Loucy (cell line): ENCODE measurements around the gene GUSB.
"Not testable (repeated sequence)": the region's sequence is repeated elsewhere in the genome, so short reads cannot be mapped to it uniquely, and the experiment has no call there.

Experiments
- EZH2phosphoT487 ChIP-seq: fragments of 200-600 bp; IDR thresholded peaks from 2 replicates; pipeline ENCODE4 v1.6.1; 2018; ENCODE audit warnings: antibody characterized with exemption, mild to moderate bottlenecking, moderate library complexity, borderline replicate concordance
- TF ChIP-seq, protein P1 (sequence below): fragments of 200-600 bp; sonication (generic); conservative IDR thresholded peaks from 2 replicates; pipeline ENCODE4 v1.5.1; 2014; ENCODE audit warnings: mild to moderate bottlenecking, antibody characterized with exemption, low read length

GRCh38 chr7:65988503-65988902, 6.5 kb upstream of the GUSB start:
- TF ChIP-seq, protein P1, sequence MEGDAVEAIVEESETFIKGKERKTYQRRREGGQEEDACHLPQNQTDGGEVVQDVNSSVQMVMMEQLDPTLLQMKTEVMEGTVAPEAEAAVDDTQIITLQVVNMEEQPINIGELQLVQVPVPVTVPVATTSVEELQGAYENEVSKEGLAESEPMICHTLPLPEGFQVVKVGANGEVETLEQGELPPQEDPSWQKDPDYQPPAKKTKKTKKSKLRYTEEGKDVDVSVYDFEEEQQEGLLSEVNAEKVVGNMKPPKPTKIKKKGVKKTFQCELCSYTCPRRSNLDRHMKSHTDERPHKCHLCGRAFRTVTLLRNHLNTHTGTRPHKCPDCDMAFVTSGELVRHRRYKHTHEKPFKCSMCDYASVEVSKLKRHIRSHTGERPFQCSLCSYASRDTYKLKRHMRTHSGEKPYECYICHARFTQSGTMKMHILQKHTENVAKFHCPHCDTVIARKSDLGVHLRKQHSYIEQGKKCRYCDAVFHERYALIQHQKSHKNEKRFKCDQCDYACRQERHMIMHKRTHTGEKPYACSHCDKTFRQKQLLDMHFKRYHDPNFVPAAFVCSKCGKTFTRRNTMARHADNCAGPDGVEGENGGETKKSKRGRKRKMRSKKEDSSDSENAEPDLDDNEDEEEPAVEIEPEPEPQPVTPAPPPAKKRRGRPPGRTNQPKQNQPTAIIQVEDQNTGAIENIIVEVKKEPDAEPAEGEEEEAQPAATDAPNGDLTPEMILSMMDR, result 0 out of 2 replicates have a peak, but pooled peaks have one; percentile 12
- not testable (repeated sequence) for TF ChIP-seq EZH2phosphoT487
